Measurements from ENCODE around the gene GREB1. TPM values are rescaled to one million over a fixed set of nuclear protein-coding genes. Genes with fewer than 3 reads are reported as not detected.

The GREB1 gene
- total RNA-seq, 1 experiment from 2014 or later, result 16.5 TPM

DNA sequence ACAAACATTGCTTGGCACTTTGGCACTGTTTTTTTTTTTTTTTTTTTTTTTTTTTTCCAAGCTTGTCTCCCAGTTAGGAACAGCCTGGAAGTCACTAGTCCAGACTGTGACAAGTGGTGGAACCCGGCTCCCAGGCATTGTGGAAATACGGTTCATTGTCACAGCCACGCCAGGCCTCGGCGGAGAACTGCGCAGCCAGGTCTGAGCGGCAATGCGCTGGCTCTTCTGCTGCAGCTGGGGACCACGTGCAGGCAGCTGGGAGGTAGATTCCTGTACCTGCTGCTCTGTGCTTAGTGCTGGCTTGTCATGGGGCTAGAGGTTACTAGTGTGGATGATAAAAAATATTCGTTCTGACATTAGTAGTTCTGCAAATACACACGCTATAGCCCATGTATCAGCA is 131.2 kb downstream of the GREB1 start:
- no CpG with 5 or more reads among the region's 11 CpGs for WGBS (ENCODE audit: extremely low coverage, insufficient read length, low lambda C conversion rate)
- Histone ChIP-seq H3K4me1 (ENCODE audit: insufficient read depth, low read length) (no peaks in the 10 kb centered on the region), H2BK20ac (ENCODE audit: low read depth, low read length, poor library complexity, severe bottlenecking) (no peak overlapping the region), H2BK15ac (ENCODE audit: low read depth, low read length) (no peak overlapping the region), H2AFZ (ENCODE audit: low read length) (no peak overlapping the region), H3K56ac (ENCODE audit: insufficient read length, low read depth, low read length) (no peak overlapping the region), H3T11ph (ENCODE audit: low read length) (no peak overlapping the region), H3K18ac (ENCODE audit: insufficient read length, low read depth, low read length) (no peak overlapping the region), H2BK120ac (ENCODE audit: low read depth, low read length, poor library complexity, severe bottlenecking) (no peak overlapping the region), H3K4me2 (ENCODE audit: insufficient read depth, insufficient read length, low read length) (no peak overlapping the region), H3K23me2 (ENCODE audit: insufficient read length, low read depth, low read length, poor library complexity, severe bottlenecking) (peaks cover 2% of the 10 kb centered on the region), H3K27ac (ENCODE audit: insufficient read length, low read depth, low read length) (no peak overlapping the region), H3K4ac (ENCODE audit: low read depth, low read length) (no peak overlapping the region), H2BK5ac (ENCODE audit: insufficient read length, low read length) (no peak overlapping the region), H3K9me3 (ENCODE audit: control insufficient read depth, low read depth, low read length) (no peaks in the 10 kb centered on the region), H4K91ac (ENCODE audit: insufficient read length, low read depth, low read length) (no peak overlapping the region), H4K5ac (ENCODE audit: insufficient read length, low read depth, low read length) (no peak overlapping the region), H3K14ac (ENCODE audit: insufficient read depth, low read length) (no peak overlapping the region), H3K9ac (ENCODE audit: extremely low read depth, insufficient read length, low read length) (no peak overlapping the region), H3K79me2 (ENCODE audit: insufficient read depth, low read length) (no peaks in the 10 kb centered on the region), H2AK5ac (ENCODE audit: insufficient read length, low read length) (no peak overlapping the region), H3K79me1 (ENCODE audit: insufficient read depth, low read depth, low read length, poor library complexity, severe bottlenecking) (no peaks in the 10 kb centered on the region), H4K8ac (replicated peaks; ENCODE audit: insufficient read length, low read depth, low read length) (no peak overlapping the region), H3K23ac (ENCODE audit: insufficient read length, low read depth, low read length) (no peak overlapping the region), H2BK12ac (ENCODE audit: insufficient read length, low read depth, low read length) (no peak overlapping the region), H3K27me3 (ENCODE audit: insufficient read depth, low read length) (peaks cover 7% of the 10 kb centered on the region), H4K20me1 (ENCODE audit: control insufficient read depth, insufficient read depth, insufficient read length) (no peaks in the 10 kb centered on the region)
- no peak for DNase-seq
- Mint-ChIP-seq H3K4me1 (peaks cover under 1% of the 10 kb centered on the region in 2 experiments), H3K36me3 (ENCODE audit: insufficient read depth in 1 of 3, low read depth in 3 of 3) (peaks cover 2 to 7% (median 5%) of the 10 kb centered on the region in 3 experiments; a peak in 4 of 7 replicates), H3K27ac (no peak overlapping the region), H3K4me3 (no peak overlapping the region), H3K27me3 (ENCODE audit: low read depth) (peaks cover 33% of the 10 kb centered on the region), H3K9me3 (peaks cover 10 to 11% of the 10 kb centered on the region in 2 experiments)
- TF ChIP-seq CTCF (conservative IDR thresholded peaks at IDR 0.05), result no peak
